Calu3 (cell line): ENCODE data around the gene XPO5. TPM values are rescaled to one million over a fixed set of nuclear protein-coding genes. Genes with fewer than 3 reads are reported as not detected.
"Not testable (repeated sequence)": the region's sequence is repeated elsewhere in the genome, so short reads cannot be mapped to it uniquely, and the experiment has no call there.

Experiments used
- BruUV-seq: library from RNA; stranded (reverse); fragments of 400-500 nt; replicated peaks from 2 replicates; lab custom pipeline; 2021; lab: Mats Ljungman, UMichigan
- CTCF ChIA-PET: fragments of 300-600 bp; sonication (Branson Sonifier 250); formaldehyde crosslinking; loops from one replicate; lab custom pipeline; 2022; ENCODE audit warnings: antibody characterized with exemption; lab: Charles Lee
- DNase-seq: peaks from one replicate; pipeline ENCODE4 v3.0.0; 2022
- H3K27ac Mint-ChIP-seq: one replicate; pipeline ENCODE4 v1.8.0; 2022; ENCODE audit warnings: mixed read lengths; ENCODE audit not compliant: unreplicated experiment
- H3K27me3 Mint-ChIP-seq: one replicate; pipeline ENCODE4 v1.8.0; 2022; ENCODE audit warnings: mixed read lengths; ENCODE audit not compliant: unreplicated experiment
- H3K36me3 Mint-ChIP-seq: one replicate; pipeline ENCODE4 v1.8.0; 2022; ENCODE audit warnings: mild to moderate bottlenecking, moderate library complexity, mixed read lengths; ENCODE audit not compliant: insufficient read depth, unreplicated experiment
- H3K4me1 Mint-ChIP-seq: one replicate; pipeline ENCODE4 v1.8.0; 2022; ENCODE audit warnings: mild to moderate bottlenecking, low read depth, mixed read lengths; ENCODE audit not compliant: unreplicated experiment
- H3K4me3 Mint-ChIP-seq: one replicate; pipeline ENCODE4 v1.8.0; 2022; ENCODE audit warnings: mild to moderate bottlenecking, low read depth, moderate library complexity, mixed read lengths; ENCODE audit not compliant: unreplicated experiment
- H3K9me3 Mint-ChIP-seq: one replicate; pipeline ENCODE4 v1.8.0; 2022; ENCODE audit warnings: low read depth, mixed read lengths; ENCODE audit not compliant: unreplicated experiment
- intact Hi-C: fragments of 100-400 bp; cut with micrococcal nuclease; formaldehyde crosslinking; loops from one replicate; pipeline ENCODE4 v1.10.0; 2022; ENCODE audit not compliant: unreplicated experiment
- total RNA-seq: library from RNA; stranded (reverse); gene quantifications from 2 replicates; pipeline ENCODE4 v1.2.3, GENCODE V29; 2022
- TF ChIP-seq, protein P1 (sequence below): fragments of 200-600 bp; IDR thresholded peaks from one replicate; pipeline ENCODE4 v1.8.0; 2022; ENCODE audit warnings: antibody characterized with exemption; ENCODE audit not compliant: unreplicated experiment

XPO5 gene
- total RNA-seq, 1 experiment from 2014 or later = 131 TPM

DNA sequence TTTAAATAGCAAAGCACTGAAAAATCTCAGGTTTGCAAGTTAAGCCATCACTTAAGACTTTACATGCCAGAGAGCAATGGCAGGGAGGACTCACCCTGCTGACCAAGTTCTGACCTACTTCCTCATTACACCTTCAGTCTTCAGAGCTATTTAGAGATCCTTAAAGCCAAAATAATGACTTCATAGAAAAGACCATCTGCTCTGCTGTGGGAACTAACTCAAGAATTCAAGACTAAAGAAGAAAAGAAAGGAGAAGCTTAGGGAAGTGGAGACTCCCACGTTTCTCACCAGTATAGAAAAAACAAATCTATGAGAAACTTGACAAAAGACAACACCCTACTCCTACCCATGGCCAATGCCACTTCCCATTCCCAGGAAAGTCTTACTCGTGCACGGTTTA is 28.6 kb downstream of the XPO5 start:
- H3K4me1 Mint-ChIP-seq = no peaks in the 10 kb centered on the region
- intact Hi-C loops = no loop called here
- H3K4me3 Mint-ChIP-seq = no peak overlapping the region
- TF ChIP-seq, protein P1, sequence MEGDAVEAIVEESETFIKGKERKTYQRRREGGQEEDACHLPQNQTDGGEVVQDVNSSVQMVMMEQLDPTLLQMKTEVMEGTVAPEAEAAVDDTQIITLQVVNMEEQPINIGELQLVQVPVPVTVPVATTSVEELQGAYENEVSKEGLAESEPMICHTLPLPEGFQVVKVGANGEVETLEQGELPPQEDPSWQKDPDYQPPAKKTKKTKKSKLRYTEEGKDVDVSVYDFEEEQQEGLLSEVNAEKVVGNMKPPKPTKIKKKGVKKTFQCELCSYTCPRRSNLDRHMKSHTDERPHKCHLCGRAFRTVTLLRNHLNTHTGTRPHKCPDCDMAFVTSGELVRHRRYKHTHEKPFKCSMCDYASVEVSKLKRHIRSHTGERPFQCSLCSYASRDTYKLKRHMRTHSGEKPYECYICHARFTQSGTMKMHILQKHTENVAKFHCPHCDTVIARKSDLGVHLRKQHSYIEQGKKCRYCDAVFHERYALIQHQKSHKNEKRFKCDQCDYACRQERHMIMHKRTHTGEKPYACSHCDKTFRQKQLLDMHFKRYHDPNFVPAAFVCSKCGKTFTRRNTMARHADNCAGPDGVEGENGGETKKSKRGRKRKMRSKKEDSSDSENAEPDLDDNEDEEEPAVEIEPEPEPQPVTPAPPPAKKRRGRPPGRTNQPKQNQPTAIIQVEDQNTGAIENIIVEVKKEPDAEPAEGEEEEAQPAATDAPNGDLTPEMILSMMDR = no peak
- H3K9me3 Mint-ChIP-seq = no peaks in the 10 kb centered on the region
- DNase-seq = no peak
- CTCF ChIA-PET = no interaction called here
- no peak overlapping the region for H3K27ac Mint-ChIP-seq
- peaks cover 72% of the 10 kb centered on the region for H3K36me3 Mint-ChIP-seq
- BruUV-seq = no TSS peak
- no peaks in the 10 kb centered on the region for H3K27me3 Mint-ChIP-seq

DNA sequence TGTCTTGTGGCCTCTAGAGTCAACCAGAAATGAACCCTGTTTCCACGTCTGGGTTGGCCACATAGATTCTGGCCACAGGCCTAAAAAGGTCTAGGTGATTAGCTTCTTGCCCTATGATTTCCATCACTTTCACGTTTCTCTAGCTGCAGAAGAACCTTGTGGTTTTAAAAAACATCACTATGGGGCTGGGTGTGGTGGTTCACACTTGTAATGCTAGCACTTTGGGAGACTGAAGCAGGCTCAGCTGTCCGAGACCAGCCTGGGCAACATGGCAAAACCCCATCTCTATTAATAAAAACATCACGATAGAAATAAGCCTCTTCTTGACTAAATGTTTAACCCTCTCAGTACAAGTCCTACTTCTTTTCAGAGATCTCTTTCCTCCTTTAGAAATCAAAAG is 31.4 kb downstream of the XPO5 start:
- peaks cover 73% of the 10 kb centered on the region for H3K36me3 Mint-ChIP-seq
- CTCF ChIA-PET = no interaction called here
- no peaks in the 10 kb centered on the region for H3K4me1 Mint-ChIP-seq
- H3K27me3 Mint-ChIP-seq = no peaks in the 10 kb centered on the region
- no peak for DNase-seq
- no peaks in the 10 kb centered on the region for H3K9me3 Mint-ChIP-seq
- TF ChIP-seq, protein P1 = no peak
- no peak overlapping the region for H3K27ac Mint-ChIP-seq
- no peak overlapping the region for H3K4me3 Mint-ChIP-seq
- intact Hi-C loops = no loop called here
- BruUV-seq = no TSS peak

DNA sequence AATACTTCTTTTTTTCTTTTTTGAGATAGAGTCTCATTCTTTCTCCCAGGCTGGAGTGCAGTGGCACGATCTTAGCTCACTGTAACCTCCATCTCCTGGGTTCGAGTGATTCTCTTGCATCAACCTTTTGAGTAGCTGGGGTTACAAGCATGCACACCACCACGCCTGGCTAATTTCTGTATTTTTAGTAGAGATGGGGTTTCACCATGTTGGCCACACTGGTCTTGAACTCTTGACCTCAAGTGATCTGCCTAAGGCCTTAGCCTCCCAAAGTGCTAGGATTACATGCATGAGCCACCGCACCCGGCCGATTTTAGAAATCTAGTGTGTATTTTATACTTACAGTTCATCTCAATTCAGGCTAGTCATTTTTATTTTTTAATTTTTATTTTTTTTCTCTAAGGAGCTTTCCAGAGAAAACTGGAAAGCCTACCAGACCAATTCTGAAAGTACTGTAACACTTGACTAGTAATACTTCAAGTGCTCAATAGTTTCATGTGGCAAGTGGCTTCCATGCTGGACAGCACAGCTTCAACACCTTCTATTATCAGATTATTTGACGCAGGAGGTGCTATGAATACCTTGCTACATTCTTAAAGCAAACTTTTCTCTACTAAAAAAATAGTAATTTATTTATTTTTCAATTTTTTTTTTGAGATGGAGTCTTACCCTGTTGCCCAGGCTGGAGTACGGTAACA is 33.9 kb downstream of the XPO5 start:
- DNase-seq = no peak
- H3K27me3 Mint-ChIP-seq = no peaks in the 10 kb centered on the region
- H3K9me3 Mint-ChIP-seq = no peaks in the 10 kb centered on the region
- intact Hi-C loops = no loop called here
- TF ChIP-seq, protein P1 = no peak
- H3K27ac Mint-ChIP-seq = no peak overlapping the region
- CTCF ChIA-PET = no interaction called here
- H3K4me1 Mint-ChIP-seq = no peaks in the 10 kb centered on the region
- peaks cover 74% of the 10 kb centered on the region for H3K36me3 Mint-ChIP-seq
- no peak overlapping the region for H3K4me3 Mint-ChIP-seq
- no TSS peak for BruUV-seq

DNA sequence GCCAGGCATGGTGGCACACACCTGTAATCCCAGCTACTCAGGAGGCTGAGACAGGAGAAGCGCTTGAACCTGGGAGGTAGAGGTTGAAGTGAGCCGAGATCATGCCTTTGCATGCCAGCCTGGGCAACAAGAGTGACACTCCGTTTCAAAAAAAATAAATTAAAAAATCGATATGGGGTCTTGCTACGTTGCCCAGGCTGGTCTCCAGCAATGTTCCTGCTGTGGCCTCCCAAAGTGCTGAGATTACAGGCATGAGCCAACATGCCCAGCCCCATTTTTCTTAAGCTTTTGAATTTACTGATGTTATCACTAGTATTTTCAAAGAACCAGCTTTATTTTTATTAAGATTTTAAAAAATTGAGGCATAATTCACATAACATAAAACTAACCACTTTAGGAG is 35.3 kb downstream of the XPO5 start:
- H3K4me1 Mint-ChIP-seq = no peaks in the 10 kb centered on the region
- CTCF ChIA-PET = interaction anchor here (0.7 kb wide), 1 partner anchor 33 kb away, joined by 3 read pairs; no protein-coding TSS in a partner anchor
- no peak overlapping the region for H3K27ac Mint-ChIP-seq
- TF ChIP-seq, protein P1 = no peak
- H3K27me3 Mint-ChIP-seq = no peaks in the 10 kb centered on the region
- intact Hi-C loops = no loop called here
- H3K4me3 Mint-ChIP-seq = no peak overlapping the region
- no TSS peak for BruUV-seq
- H3K36me3 Mint-ChIP-seq = peaks cover 75% of the 10 kb centered on the region
- DNase-seq = no peak
- H3K9me3 Mint-ChIP-seq = no peaks in the 10 kb centered on the region

DNA sequence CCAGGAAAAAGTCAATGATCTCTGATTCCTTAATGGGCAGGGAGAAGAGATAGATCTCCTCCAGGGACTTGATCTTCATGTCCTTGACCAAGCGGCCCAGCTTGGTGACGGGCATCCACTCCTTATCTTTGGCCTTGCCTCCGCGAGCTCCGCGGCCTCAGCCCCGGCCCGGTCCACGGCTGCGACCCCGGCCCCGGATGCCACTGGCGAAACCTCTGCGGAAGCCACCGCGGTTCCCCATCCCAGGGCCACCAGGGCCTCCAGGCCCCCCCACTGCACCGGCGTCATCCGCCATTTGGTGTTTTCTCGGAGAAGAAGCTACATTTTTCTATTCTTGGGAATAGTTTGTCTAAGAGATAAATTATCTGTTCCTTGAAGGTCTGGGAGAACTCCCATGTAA is 36.4 kb downstream of the XPO5 start:
- intact Hi-C loops = not testable (repeated sequence)

DNA sequence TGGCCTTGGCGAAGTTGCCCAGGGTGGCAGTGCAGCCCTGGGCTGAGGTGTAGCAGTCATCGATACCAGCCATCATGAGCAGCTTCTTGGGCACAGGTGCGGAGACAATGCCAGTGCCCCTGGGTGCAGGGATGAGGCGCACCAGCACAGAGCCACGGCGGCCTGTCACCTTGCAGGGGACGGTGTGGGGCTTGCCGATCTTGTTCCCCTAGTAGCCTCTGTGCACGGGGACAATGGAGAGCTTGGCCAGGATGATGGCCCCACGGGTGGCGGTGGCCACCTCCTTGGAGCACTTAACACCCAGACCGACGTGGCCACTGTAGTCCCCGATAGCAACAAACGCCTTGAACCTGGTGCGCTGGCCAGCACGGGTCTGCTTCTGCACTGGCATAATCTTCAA is 36.9 kb downstream of the XPO5 start:
- H3K4me3 Mint-ChIP-seq, BruUV-seq, H3K27me3 Mint-ChIP-seq, DNase-seq, H3K4me1 Mint-ChIP-seq, H3K27ac Mint-ChIP-seq, H3K9me3 Mint-ChIP-seq, intact Hi-C loops: not testable (repeated sequence)
- H3K36me3 Mint-ChIP-seq = peaks cover 85% of the 10 kb centered on the region
- CTCF ChIA-PET = interaction anchor here (0.6 kb wide), 2 partner anchors 29 to 729 kb away, joined by 3 to 4 read pairs; no protein-coding TSS in a partner anchor

More for the DNA sequence above, 36.4 kb downstream of the XPO5 start:
- H3K36me3 Mint-ChIP-seq = peaks cover 83% of the 10 kb centered on the region
- not testable (repeated sequence) for H3K4me1 Mint-ChIP-seq, H3K4me3 Mint-ChIP-seq, DNase-seq, H3K9me3 Mint-ChIP-seq, H3K27ac Mint-ChIP-seq, BruUV-seq, H3K27me3 Mint-ChIP-seq
- CTCF ChIA-PET = interaction anchor here (0.6 kb wide), 2 partner anchors 28 to 729 kb away, joined by 3 to 4 read pairs; no protein-coding TSS in a partner anchor
